Thyroid gland (tissue), 4 donors: ENCODE results near the gene PACS1. TPM values are rescaled to one million over a fixed set of nuclear protein-coding genes. Genes with fewer than 3 reads are reported as not detected.

Experiments used
- DNase-seq, 2 donors: peaks; one replicate each; pipeline ENCODE4 v3.0.0-alpha.2; 2019
- H3K27ac ChIP-seq, 3 donors: fragments of 200-600 bp; sonication (generic); 1 replicate in 2 of 3; 2 replicates in 1 of 3; pipeline ENCODE4 v1.5.1; 2016 to 2019; ENCODE audit warnings: mild to moderate bottlenecking in 1 of 3, moderate library complexity in 1 of 3
- H3K27me3 ChIP-seq: fragments of 200-600 bp; sonication (generic); one replicate; pipeline ENCODE4 v1.5.1; 2019
- H3K36me3 ChIP-seq, 2 donors: fragments of 200-600 bp; sonication (generic); one replicate each; pipeline ENCODE4 v1.5.1; 2016 to 2019
- H3K4me1 ChIP-seq, 2 donors: fragments of 200-600 bp; sonication (generic); one replicate each; pipeline ENCODE4 v1.5.1; 2017 to 2019
- H3K4me3 ChIP-seq, 3 donors: fragments of 200-600 bp; sonication (generic); replicated peaks in 1 of 3; 1 replicate in 2 of 3; 2 replicates in 1 of 3; pipeline ENCODE4 v1.5.1; 2016; ENCODE audit warnings: mild to moderate bottlenecking in 1 of 3
- H3K9me3 ChIP-seq: fragments of 200-600 bp; sonication (generic); one replicate; pipeline ENCODE4 v1.5.1; 2017
- POLR2A ChIP-seq, 2 donors: fragments of 450-650 bp; IDR thresholded peaks; one replicate each; pipeline ENCODE4 v1.6.1; 2017; ENCODE audit warnings: antibody characterized with exemption in 2 of 2, mild to moderate bottlenecking in 2 of 2, moderate library complexity in 1 of 2
- WGBS, 2 donors: methylation state at CpG; one replicate each; pipeline ENCODE4 v1.1.5; 2017; 5-methylcytosine and 5-hydroxymethylcytosine counted together
- intact Hi-C: fragments of 100-400 bp; cut with DNase I; formaldehyde crosslinking; loops from one replicate; pipeline ENCODE4 v1.15.1; 2023
- total RNA-seq, 4 donors: library from RNA; depleted of rRNA; stranded (reverse); fragments of >200 nt; gene quantifications; one replicate each; pipeline ENCODE4 v1.2.3, GENCODE V29; 2016
- TF ChIP-seq, protein P1 (sequence below), 6 experiments: fragments of 200-600 bp in 3 of 6; fragments of 450-650 bp in 3 of 6; sonication (generic) in 3 of 6; IDR thresholded peaks; one replicate each; pipeline ENCODE4 v1.5.1; 2016 to 2019; ENCODE audit warnings: antibody characterized with exemption in 6 of 6, mild to moderate bottlenecking in 2 of 6, inconsistent platforms in 1 of 6, moderate library complexity in 1 of 6

PACS1 gene
- total RNA-seq, 4 donors from 2014 or later, result 39.6 to 67.7 (median 59.7) TPM

GRCh38 chr11:66284526-66285078 lies 214.5 kb downstream of the PACS1 start:
- DNase-seq, result no peak
- Histone ChIP-seq H3K4me1 (peaks cover 13 to 14% of the 10 kb centered on the region in 2 donors), H3K27ac (no peak overlapping the region), H3K9me3 (no peaks in the 10 kb centered on the region), H3K4me3 (no peak overlapping the region), H3K27me3 (no peaks in the 10 kb centered on the region), H3K36me3 (peaks cover 0 to 6% of the 10 kb centered on the region in 2 donors)
- intact Hi-C loops, result loop anchor here (5.0 kb wide), 1 partner anchor 138 kb away; the partner anchor contains the start of gene NPAS4
- no peak for TF ChIP-seq POLR2A (IDR thresholded peaks at IDR 0.05)
- TF ChIP-seq, protein P1, sequence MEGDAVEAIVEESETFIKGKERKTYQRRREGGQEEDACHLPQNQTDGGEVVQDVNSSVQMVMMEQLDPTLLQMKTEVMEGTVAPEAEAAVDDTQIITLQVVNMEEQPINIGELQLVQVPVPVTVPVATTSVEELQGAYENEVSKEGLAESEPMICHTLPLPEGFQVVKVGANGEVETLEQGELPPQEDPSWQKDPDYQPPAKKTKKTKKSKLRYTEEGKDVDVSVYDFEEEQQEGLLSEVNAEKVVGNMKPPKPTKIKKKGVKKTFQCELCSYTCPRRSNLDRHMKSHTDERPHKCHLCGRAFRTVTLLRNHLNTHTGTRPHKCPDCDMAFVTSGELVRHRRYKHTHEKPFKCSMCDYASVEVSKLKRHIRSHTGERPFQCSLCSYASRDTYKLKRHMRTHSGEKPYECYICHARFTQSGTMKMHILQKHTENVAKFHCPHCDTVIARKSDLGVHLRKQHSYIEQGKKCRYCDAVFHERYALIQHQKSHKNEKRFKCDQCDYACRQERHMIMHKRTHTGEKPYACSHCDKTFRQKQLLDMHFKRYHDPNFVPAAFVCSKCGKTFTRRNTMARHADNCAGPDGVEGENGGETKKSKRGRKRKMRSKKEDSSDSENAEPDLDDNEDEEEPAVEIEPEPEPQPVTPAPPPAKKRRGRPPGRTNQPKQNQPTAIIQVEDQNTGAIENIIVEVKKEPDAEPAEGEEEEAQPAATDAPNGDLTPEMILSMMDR (IDR thresholded peaks at IDR 0.05), result no peak
- 90 to 95% methylated on average over 16 of the region's 16 CpGs for WGBS, 2 donors

- Histone ChIP-seq H3K4me3 (no peak overlapping the region), H3K4me1 (peaks cover 19% of the 10 kb centered on the region in 2 donors), H3K27ac (no peak overlapping the region), H3K9me3 (no peaks in the 10 kb centered on the region), H3K27me3 (no peaks in the 10 kb centered on the region), H3K36me3 (peaks cover 0 to 6% of the 10 kb centered on the region in 2 donors)
- TF ChIP-seq POLR2A (IDR thresholded peaks at IDR 0.05), result no peak
- TF ChIP-seq, protein P1 (IDR thresholded peaks at IDR 0.05), result no peak
- no peak for DNase-seq
- WGBS, 2 donors, result 88 to 98% methylated on average over 9 to 11 of the region's 13 CpGs
- intact Hi-C loops, result loop anchor here (5.0 kb wide), 1 partner anchor 137 kb away; the partner anchor contains the start of gene NPAS4
Observed at GRCh38 chr11:66285250-66285947, 215.3 kb downstream of the PACS1 start.

- intact Hi-C loops, result loop anchor here (5.0 kb wide), 1 partner anchor 136 kb away; the partner anchor contains the start of gene NPAS4
- Histone ChIP-seq H3K36me3 (peaks cover 0 to 6% of the 10 kb centered on the region in 2 donors), H3K9me3 (no peaks in the 10 kb centered on the region), H3K4me1 (peaks cover 19% of the 10 kb centered on the region in 2 donors), H3K27me3 (no peaks in the 10 kb centered on the region), H3K4me3 (no peak overlapping the region), H3K27ac (no peak overlapping the region)
- WGBS, 2 donors, result 91 to 96% methylated on average over 3 to 4 of the region's 5 CpGs
- TF ChIP-seq, protein P1 (IDR thresholded peaks at IDR 0.05), result no peak
- TF ChIP-seq POLR2A (IDR thresholded peaks at IDR 0.05), result no peak
- no peak for DNase-seq
Observed at GRCh38 chr11:66286699-66287098, 216.6 kb downstream of the PACS1 start.

DNA sequence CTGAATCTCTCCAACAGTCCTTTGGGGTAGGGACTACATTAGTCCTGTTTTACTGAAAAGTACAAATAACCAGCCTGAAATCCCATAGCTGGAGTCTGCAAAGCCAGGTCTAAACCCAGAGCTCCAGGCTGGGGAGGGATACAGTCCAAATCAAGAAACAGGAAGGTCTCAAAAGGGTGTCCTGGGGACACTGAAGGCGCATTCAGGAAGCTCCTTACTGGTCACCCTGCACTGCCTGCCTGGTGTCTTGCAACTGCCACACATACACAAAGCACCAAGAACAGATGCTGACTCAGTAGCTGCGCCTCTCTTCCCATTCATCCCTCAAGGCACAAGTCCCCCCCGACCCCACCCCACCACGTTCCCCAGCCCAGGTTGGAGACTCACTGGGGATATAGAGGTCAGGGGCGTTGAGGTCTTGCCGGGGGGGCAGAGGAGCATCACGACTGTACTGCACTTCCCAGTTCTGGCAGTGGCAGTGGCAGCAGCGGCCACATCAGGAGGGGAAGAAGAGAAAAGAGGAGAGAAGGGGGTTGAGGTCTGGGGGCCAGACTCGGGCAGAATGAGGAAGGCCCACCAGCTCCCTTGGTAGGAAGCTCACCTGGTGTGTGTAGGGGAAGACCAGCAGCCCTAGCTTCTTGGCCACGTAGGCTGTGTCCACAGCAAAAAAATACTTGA lies 217.3 kb downstream of the PACS1 start:
- Histone ChIP-seq H3K27ac (no peak overlapping the region), H3K4me1 (peaks cover 22 to 25% of the 10 kb centered on the region in 2 donors), H3K9me3 (no peaks in the 10 kb centered on the region), H3K27me3 (peaks cover 4% of the 10 kb centered on the region), H3K36me3 (peaks cover 0 to 6% of the 10 kb centered on the region in 2 donors), H3K4me3 (no peak overlapping the region)
- DNase-seq, result no peak
- intact Hi-C loops, result loop anchor here (5.0 kb wide), 1 partner anchor 135 kb away; the partner anchor contains the start of gene NPAS4
- TF ChIP-seq POLR2A (IDR thresholded peaks at IDR 0.05), result no peak
- TF ChIP-seq, protein P1 (IDR thresholded peaks at IDR 0.05), result no peak
- 70 to 82% methylated on average over 9 to 10 of the region's 10 CpGs for WGBS, 2 donors
